Measurements from ENCODE around the gene CDKN1A. TPM values are rescaled to one million over a fixed set of nuclear protein-coding genes. Genes with fewer than 3 reads are reported as not detected.

Gene CDKN1A
- total and polyA plus RNA-seq, 10 of the 15 experiments (the other 5 are each of a cell fraction or from before 2014, with no cell fraction given) = 25.2 to 637 (median 216) TPM

DNA sequence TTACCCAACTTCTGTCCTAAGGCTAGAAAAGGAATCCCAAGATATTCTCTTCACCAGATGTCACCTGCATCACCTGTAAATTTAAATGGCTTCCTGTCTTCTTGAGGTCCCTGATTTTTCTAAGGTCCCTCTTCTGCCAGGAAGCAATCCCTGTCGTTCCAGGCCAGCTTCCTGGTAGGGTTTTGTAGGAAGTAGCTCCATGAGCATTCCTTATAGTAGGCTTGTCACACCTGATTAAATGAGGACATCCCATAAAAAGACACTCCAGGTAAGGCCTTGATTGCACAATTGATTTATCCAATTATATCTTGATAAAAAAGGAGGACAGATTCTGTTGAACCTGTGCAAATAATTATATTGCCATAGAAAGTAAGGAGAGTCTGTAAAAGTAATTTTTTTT lies 27.8 kb downstream of the CDKN1A start:
- BruUV-seq (replicated peaks) = no TSS peak
- 0% methylated on average over 1 of the region's 1 CpG for WGBS (ENCODE audit: insufficient coverage, insufficient replicate concordance, low lambda C conversion rate, missing lambda C conversion rate)
- Histone ChIP-seq H3K36me3 (ENCODE audit: control insufficient read depth in 2 of 2, insufficient read depth in 2 of 2, low read length in 1 of 2) (no peaks in the 10 kb centered on the region), H3K27ac (ENCODE audit: control insufficient read depth, insufficient read depth) (no peak overlapping the region), H3K27me3 (replicated peaks in 1 of 2; ENCODE audit: control insufficient read depth in 2 of 2, insufficient read depth in 2 of 2, low read length in 1 of 2) (no peaks in the 10 kb centered on the region), H3K4me1 (ENCODE audit: control insufficient read depth, insufficient read depth, low read length) (no peaks in the 10 kb centered on the region), H4K20me1 (ENCODE audit: control insufficient read depth, insufficient read depth) (no peaks in the 10 kb centered on the region), H2AFZ (ENCODE audit: control insufficient read depth, low read depth, low read length) (no peak overlapping the region), H3K4me2 (ENCODE audit: control insufficient read depth, insufficient read depth) (no peak overlapping the region), H3K4me3 (no peak overlapping the region), H3K9me3 (replicated peaks; ENCODE audit: control insufficient read depth, insufficient read depth, low read length) (no peaks in the 10 kb centered on the region), H3K9ac (ENCODE audit: control insufficient read depth, insufficient read depth, low read length) (no peak overlapping the region), H3K79me2 (ENCODE audit: control insufficient read depth, insufficient read depth, low read length) (no peaks in the 10 kb centered on the region)
- intact Hi-C loops (cut with micrococcal nuclease; ENCODE audit: unreplicated experiment) (no loop called here), in situ Hi-C loops (cut with MboI) (no loop called here)
- ChIA-PET POLR2A (no interaction called here), SMC1A (ENCODE audit: uncharacterized antibody, unreplicated experiment) (interaction anchor here (1.1 to 1.5 kb wide), 3 partner anchors 18 to 60 kb away, joined by 3 to 4 read pairs (median 4); no protein-coding TSS in a partner anchor), CTCF (interaction anchor here (0.9 to 1.9 kb wide), 3 partner anchors 25 to 91 kb away, joined by 3 to 5 read pairs (median 5); no protein-coding TSS in a partner anchor), RAD21 (ENCODE audit: unreplicated experiment) (interaction anchor here (0.8 to 1.2 kb wide), 3 partner anchors 18 to 39 kb away, joined by 3 to 5 read pairs (median 3); no protein-coding TSS in a partner anchor)
- DNase-seq (ENCODE audit: low read depth, low spot score) = no peak
- ATAC-seq = no peak
- FAIRE-seq = no peak
- TF ChIP-seq RELA (IDR thresholded peaks at IDR 0.05; ENCODE audit: borderline replicate concordance, partially characterized antibody) (no peak), SREBF2 (IDR thresholded peaks at IDR 0.05; ENCODE audit: low read length) (no peak), NFXL1 (IDR thresholded peaks at IDR 0.05; ENCODE audit: borderline replicate concordance) (no peak), SUPT20H (IDR thresholded peaks at IDR 0.05; ENCODE audit: borderline replicate concordance, control insufficient read depth, low read depth, low read length) (no peak), CBX5 (IDR thresholded peaks at IDR 0.05; ENCODE audit: low read depth) (no peak), RUNX3 (IDR thresholded peaks at IDR 0.05; ENCODE audit: low read length) (no peak), BRCA1 (IDR thresholded peaks at IDR 0.05; ENCODE audit: low read depth, low read length) (no peak), IKZF2 (IDR thresholded peaks at IDR 0.05) (no peak), IKZF1 (conservative IDR thresholded peaks at IDR 0.05) (no peak), SMARCA5 (IDR thresholded peaks at IDR 0.05) (no peak)
- TF ChIP-seq, protein P1, sequence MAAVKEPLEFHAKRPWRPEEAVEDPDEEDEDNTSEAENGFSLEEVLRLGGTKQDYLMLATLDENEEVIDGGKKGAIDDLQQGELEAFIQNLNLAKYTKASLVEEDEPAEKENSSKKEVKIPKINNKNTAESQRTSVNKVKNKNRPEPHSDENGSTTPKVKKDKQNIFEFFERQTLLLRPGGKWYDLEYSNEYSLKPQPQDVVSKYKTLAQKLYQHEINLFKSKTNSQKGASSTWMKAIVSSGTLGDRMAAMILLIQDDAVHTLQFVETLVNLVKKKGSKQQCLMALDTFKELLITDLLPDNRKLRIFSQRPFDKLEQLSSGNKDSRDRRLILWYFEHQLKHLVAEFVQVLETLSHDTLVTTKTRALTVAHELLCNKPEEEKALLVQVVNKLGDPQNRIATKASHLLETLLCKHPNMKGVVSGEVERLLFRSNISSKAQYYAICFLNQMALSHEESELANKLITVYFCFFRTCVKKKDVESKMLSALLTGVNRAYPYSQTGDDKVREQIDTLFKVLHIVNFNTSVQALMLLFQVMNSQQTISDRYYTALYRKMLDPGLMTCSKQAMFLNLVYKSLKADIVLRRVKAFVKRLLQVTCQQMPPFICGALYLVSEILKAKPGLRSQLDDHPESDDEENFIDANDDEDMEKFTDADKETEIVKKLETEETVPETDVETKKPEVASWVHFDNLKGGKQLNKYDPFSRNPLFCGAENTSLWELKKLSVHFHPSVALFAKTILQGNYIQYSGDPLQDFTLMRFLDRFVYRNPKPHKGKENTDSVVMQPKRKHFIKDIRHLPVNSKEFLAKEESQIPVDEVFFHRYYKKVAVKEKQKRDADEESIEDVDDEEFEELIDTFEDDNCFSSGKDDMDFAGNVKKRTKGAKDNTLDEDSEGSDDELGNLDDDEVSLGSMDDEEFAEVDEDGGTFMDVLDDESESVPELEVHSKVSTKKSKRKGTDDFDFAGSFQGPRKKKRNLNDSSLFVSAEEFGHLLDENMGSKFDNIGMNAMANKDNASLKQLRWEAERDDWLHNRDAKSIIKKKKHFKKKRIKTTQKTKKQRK (IDR thresholded peaks at IDR 0.05; ENCODE audit: low read depth, low read length) = no peak
- TF ChIP-seq, protein P2, sequence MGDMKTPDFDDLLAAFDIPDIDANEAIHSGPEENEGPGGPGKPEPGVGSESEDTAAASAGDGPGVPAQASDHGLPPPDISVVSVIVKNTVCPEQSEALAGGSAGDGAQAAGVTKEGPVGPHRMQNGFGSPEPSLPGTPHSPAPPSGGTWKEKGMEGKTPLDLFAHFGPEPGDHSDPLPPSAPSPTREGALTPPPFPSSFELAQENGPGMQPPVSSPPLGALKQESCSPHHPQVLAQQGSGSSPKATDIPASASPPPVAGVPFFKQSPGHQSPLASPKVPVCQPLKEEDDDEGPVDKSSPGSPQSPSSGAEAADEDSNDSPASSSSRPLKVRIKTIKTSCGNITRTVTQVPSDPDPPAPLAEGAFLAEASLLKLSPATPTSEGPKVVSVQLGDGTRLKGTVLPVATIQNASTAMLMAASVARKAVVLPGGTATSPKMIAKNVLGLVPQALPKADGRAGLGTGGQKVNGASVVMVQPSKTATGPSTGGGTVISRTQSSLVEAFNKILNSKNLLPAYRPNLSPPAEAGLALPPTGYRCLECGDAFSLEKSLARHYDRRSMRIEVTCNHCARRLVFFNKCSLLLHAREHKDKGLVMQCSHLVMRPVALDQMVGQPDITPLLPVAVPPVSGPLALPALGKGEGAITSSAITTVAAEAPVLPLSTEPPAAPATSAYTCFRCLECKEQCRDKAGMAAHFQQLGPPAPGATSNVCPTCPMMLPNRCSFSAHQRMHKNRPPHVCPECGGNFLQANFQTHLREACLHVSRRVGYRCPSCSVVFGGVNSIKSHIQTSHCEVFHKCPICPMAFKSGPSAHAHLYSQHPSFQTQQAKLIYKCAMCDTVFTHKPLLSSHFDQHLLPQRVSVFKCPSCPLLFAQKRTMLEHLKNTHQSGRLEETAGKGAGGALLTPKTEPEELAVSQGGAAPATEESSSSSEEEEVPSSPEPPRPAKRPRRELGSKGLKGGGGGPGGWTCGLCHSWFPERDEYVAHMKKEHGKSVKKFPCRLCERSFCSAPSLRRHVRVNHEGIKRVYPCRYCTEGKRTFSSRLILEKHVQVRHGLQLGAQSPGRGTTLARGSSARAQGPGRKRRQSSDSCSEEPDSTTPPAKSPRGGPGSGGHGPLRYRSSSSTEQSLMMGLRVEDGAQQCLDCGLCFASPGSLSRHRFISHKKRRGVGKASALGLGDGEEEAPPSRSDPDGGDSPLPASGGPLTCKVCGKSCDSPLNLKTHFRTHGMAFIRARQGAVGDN (IDR thresholded peaks at IDR 0.05) = no peak
- TF ChIP-seq, protein P3, sequence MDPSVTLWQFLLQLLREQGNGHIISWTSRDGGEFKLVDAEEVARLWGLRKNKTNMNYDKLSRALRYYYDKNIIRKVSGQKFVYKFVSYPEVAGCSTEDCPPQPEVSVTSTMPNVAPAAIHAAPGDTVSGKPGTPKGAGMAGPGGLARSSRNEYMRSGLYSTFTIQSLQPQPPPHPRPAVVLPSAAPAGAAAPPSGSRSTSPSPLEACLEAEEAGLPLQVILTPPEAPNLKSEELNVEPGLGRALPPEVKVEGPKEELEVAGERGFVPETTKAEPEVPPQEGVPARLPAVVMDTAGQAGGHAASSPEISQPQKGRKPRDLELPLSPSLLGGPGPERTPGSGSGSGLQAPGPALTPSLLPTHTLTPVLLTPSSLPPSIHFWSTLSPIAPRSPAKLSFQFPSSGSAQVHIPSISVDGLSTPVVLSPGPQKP (IDR thresholded peaks at IDR 0.05; ENCODE audit: low read depth, low read length) = no peak
